ENCODE results near the gene TPO. TPM values are rescaled to one million over a fixed set of nuclear protein-coding genes. Genes with fewer than 3 reads are reported as not detected.
"Not testable (repeated sequence)": the region's sequence is repeated elsewhere in the genome, so short reads cannot be mapped to it uniquely, and the experiment has no call there.

Gene TPO
- total RNA-seq, 2 experiments from 2014 or later: not detected

GRCh38 chr2:1568345-1568668, 155.0 kb downstream of the TPO start:
- POLR2A ChIA-PET; DNase-seq; H3K27me3 Mint-ChIP-seq; H3K9me3 Mint-ChIP-seq; H3K27ac Mint-ChIP-seq; H3K4me3 Mint-ChIP-seq; CTCF ChIA-PET; intact Hi-C loops (cut with micrococcal nuclease); H3K36me3 Mint-ChIP-seq: not testable (repeated sequence)
- H3K4me1 Mint-ChIP-seq (ENCODE audit: low read depth): peaks cover 15% of the 10 kb centered on the region

DNA sequence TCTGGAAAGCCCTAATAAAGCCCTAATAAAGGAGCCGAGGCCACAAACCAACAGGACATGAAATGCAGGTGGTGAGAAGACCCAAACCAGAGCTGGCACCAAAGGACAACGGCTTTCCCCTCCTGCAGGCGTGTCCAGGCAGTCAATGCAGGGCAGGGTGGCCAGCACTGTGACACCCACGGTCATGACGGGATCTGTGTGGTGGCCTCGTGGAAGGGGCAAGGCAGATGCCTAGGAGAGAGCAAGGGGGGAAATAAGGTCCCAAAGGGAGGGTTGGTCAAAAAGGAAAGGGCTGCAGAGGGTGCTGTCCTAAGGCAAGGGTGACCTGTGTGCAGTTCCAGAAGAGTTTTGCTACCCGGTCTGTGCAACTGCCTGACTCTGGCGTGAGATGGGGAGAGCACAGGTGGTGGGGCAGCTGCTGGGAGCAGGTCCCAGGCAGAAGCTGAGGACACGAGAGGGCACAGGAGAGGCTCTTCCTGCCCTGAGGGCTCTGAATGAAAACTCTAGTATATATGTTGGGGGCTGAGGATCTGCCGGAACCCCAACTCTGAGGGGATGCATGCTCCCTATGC, 156.7 kb downstream of the TPO start:
- CTCF ChIA-PET: no interaction called here
- no peak overlapping the region for H3K27ac Mint-ChIP-seq
- no peaks in the 10 kb centered on the region for H3K4me1 Mint-ChIP-seq (ENCODE audit: low read depth)
- POLR2A ChIA-PET: no interaction called here
- no peak for DNase-seq
- H3K9me3 Mint-ChIP-seq: peaks cover 8% of the 10 kb centered on the region
- H3K36me3 Mint-ChIP-seq: no peaks in the 10 kb centered on the region
- peaks cover 3% of the 10 kb centered on the region for H3K27me3 Mint-ChIP-seq
- intact Hi-C loops (cut with micrococcal nuclease): no loop called here
- no peak overlapping the region for H3K4me3 Mint-ChIP-seq

- H3K4me3 Mint-ChIP-seq: no peak overlapping the region
- no peak for DNase-seq
- CTCF ChIA-PET: interaction anchor here (1.1 kb wide), 1 partner anchor 20 kb away, joined by 3 read pairs; no protein-coding TSS in a partner anchor
- H3K27me3 Mint-ChIP-seq: peaks cover 3% of the 10 kb centered on the region
- H3K4me1 Mint-ChIP-seq (ENCODE audit: low read depth): no peaks in the 10 kb centered on the region
- H3K36me3 Mint-ChIP-seq: no peaks in the 10 kb centered on the region
- intact Hi-C loops (cut with micrococcal nuclease): no loop called here
- H3K27ac Mint-ChIP-seq: no peak overlapping the region
- peaks cover 8% of the 10 kb centered on the region for H3K9me3 Mint-ChIP-seq
- POLR2A ChIA-PET: no interaction called here
Measured at GRCh38 chr2:1571477-1572417, 158.5 kb downstream of the TPO start.

GRCh38 chr2:1572638-1573037, 159.4 kb downstream of the TPO start:
- no peak for DNase-seq
- Mint-ChIP-seq H3K4me1 (ENCODE audit: low read depth) (no peaks in the 10 kb centered on the region), H3K27ac (no peak overlapping the region), H3K9me3 (peaks cover 4% of the 10 kb centered on the region), H3K4me3 (no peak overlapping the region), H3K36me3 (no peaks in the 10 kb centered on the region), H3K27me3 (peaks cover 3% of the 10 kb centered on the region)
- CTCF ChIA-PET: interaction anchor here (1.1 kb wide), 1 partner anchor 21 kb away, joined by 3 read pairs; no protein-coding TSS in a partner anchor
- POLR2A ChIA-PET: no interaction called here
- intact Hi-C loops (cut with micrococcal nuclease): no loop called here

GRCh38 chr2:1577846-1578245, 164.6 kb downstream of the TPO start:
- intact Hi-C loops (cut with micrococcal nuclease): no loop called here
- DNase-seq: no peak
- ChIA-PET POLR2A (no interaction called here), CTCF (no interaction called here)
- no peak overlapping the region for H3K4me3 Mint-ChIP-seq
- peaks cover 4% of the 10 kb centered on the region for H3K27me3 Mint-ChIP-seq
- no peaks in the 10 kb centered on the region for H3K36me3 Mint-ChIP-seq
- H3K27ac Mint-ChIP-seq: no peak overlapping the region
- no peaks in the 10 kb centered on the region for H3K9me3 Mint-ChIP-seq
- H3K4me1 Mint-ChIP-seq (ENCODE audit: low read depth): no peaks in the 10 kb centered on the region

- H3K4me3 Mint-ChIP-seq; H3K27ac Mint-ChIP-seq; H3K9me3 Mint-ChIP-seq; CTCF ChIA-PET; intact Hi-C loops (cut with micrococcal nuclease); H3K27me3 Mint-ChIP-seq; DNase-seq; H3K36me3 Mint-ChIP-seq; H3K4me1 Mint-ChIP-seq (ENCODE audit: low read depth); POLR2A ChIA-PET: not testable (repeated sequence)
Measured at GRCh38 chr2:1581257-1581964, 168.1 kb downstream of the TPO start.

DNA sequence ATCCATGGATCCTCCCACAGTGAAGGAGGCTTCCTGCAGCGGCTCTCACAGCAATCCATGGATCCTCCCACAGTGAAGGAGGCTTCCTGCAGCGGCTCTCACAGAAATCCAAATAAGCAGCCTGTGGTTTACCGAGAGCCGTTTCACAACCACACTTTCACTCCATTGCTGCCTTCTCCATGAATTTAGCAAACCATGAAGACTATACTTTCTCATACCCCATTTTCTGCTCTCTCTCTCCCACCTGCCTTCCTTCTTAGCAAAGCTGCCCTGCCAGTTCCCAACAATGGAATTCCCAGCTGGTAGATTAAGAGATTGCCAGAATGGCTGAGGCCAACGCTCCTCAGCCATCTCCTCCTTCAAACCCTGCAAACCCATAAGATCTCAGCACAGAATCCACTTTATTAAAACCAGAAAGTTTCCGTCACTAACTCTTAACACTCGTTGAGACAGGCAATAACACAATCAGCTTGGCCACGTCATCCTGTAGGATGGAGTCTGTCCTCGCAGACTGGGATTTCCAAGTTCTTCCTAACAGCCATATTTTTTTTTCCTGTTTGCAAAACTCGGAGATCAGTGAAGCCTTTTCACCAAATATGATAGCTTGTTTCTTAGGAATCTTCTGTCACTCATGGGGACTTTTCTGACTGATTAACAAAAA, 168.8 kb downstream of the TPO start:
- intact Hi-C loops (cut with micrococcal nuclease): no loop called here
- ChIA-PET POLR2A (no interaction called here), CTCF (interaction anchor here (1.0 kb wide), 1 partner anchor 31 kb away, joined by 3 read pairs; no protein-coding TSS in a partner anchor)
- H3K36me3 Mint-ChIP-seq: no peaks in the 10 kb centered on the region
- no peak overlapping the region for H3K27ac Mint-ChIP-seq
- H3K9me3 Mint-ChIP-seq: no peaks in the 10 kb centered on the region
- H3K4me3 Mint-ChIP-seq: no peak overlapping the region
- DNase-seq: no peak
- H3K27me3 Mint-ChIP-seq: peaks cover 2% of the 10 kb centered on the region
- H3K4me1 Mint-ChIP-seq (ENCODE audit: low read depth): no peaks in the 10 kb centered on the region

- no peaks in the 10 kb centered on the region for H3K4me1 Mint-ChIP-seq (ENCODE audit: low read depth)
- CTCF ChIA-PET: interaction anchor here (1.0 kb wide), 1 partner anchor 32 kb away, joined by 3 read pairs; no protein-coding TSS in a partner anchor
- no peak overlapping the region for H3K27ac Mint-ChIP-seq
- no peak overlapping the region for H3K4me3 Mint-ChIP-seq
- POLR2A ChIA-PET: no interaction called here
- no peaks in the 10 kb centered on the region for H3K9me3 Mint-ChIP-seq
- H3K36me3 Mint-ChIP-seq: no peaks in the 10 kb centered on the region
- intact Hi-C loops (cut with micrococcal nuclease): no loop called here
- no peak for DNase-seq
- H3K27me3 Mint-ChIP-seq: peaks cover 2% of the 10 kb centered on the region
Measured at GRCh38 chr2:1582891-1583341, 169.7 kb downstream of the TPO start.

DNA sequence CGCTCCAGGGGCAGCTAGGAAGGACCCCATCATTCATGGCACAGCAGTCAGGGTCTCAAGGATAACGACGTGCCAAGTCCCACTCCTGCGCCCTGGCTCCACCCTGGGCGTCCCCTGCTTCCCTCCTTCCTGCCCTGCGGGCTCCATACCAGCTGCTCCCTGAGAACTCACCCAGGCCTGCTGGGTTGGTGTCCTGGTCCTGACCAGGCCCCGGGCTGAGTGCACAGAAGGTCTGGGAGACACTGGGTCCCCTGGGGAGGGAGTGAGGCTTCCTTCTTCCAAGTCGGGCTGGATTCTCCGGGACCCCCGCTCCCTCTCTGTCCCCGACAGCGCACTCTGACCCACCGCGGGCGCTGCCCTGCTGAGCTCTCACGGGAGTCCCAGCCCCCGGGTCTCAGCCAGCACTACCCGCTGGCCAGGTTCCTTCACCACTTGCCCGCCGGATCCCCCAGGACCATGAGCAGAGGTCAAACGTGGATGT, 170.8 kb downstream of the TPO start:
- intact Hi-C loops (cut with micrococcal nuclease): no loop called here
- ChIA-PET CTCF (no interaction called here), POLR2A (no interaction called here)
- Mint-ChIP-seq H3K9me3 (no peaks in the 10 kb centered on the region), H3K27me3 (peaks cover 2% of the 10 kb centered on the region), H3K4me1 (ENCODE audit: low read depth) (no peaks in the 10 kb centered on the region), H3K36me3 (no peaks in the 10 kb centered on the region), H3K4me3 (no peak overlapping the region), H3K27ac (no peak overlapping the region)
- no peak for DNase-seq

- no peak overlapping the region for H3K27ac Mint-ChIP-seq
- H3K4me1 Mint-ChIP-seq (ENCODE audit: low read depth): no peaks in the 10 kb centered on the region
- DNase-seq: no peak
- no peak overlapping the region for H3K4me3 Mint-ChIP-seq
- H3K27me3 Mint-ChIP-seq: peaks cover 7% of the 10 kb centered on the region
- intact Hi-C loops (cut with micrococcal nuclease): no loop called here
- no peaks in the 10 kb centered on the region for H3K9me3 Mint-ChIP-seq
- no peaks in the 10 kb centered on the region for H3K36me3 Mint-ChIP-seq
- POLR2A ChIA-PET: no interaction called here
- CTCF ChIA-PET: no interaction called here
Measured at GRCh38 chr2:1584691-1585485, 171.6 kb downstream of the TPO start.

DNA sequence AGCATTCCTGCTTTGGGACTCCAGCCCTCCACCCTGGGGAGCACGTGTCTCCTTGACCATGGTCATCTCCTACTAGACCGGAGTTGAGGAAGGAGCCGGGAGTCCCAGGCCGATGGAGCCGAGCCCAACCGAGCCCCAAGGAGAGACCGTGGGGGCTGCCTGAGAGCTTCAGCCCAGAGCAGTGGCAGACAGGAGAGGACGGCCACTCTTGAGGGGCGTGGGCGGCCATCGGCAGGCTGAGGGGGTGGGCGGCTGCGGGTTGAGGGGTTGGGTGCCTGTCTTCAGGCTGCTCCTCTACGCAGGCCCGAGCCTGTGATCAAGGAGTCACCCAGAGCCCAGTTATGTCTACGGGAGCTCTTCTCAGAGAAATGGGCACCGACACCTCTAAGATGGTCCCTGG, 172.4 kb downstream of the TPO start:
- no peak for DNase-seq
- Mint-ChIP-seq H3K4me1 (ENCODE audit: low read depth) (no peaks in the 10 kb centered on the region), H3K4me3 (no peak overlapping the region), H3K36me3 (no peaks in the 10 kb centered on the region), H3K9me3 (no peaks in the 10 kb centered on the region), H3K27me3 (peaks cover 14% of the 10 kb centered on the region), H3K27ac (no peak overlapping the region)
- ChIA-PET CTCF (interaction anchor here (1.0 to 1.5 kb wide), 2 partner anchors 35 to 732 kb away, joined by 3 read pairs; no protein-coding TSS in a partner anchor), POLR2A (no interaction called here)
- intact Hi-C loops (cut with micrococcal nuclease): no loop called here
